ELR (cell line): Measurements from ENCODE around the gene USH2A.
A peak's percentile ranks its signal among the peaks of the same experiment; 100 is the strongest.

Source experiments
- DNase-seq: peaks from one replicate; pipeline ENCODE4 v3.0.0-alpha.2; 2015; ENCODE audit warnings: low read depth

The USH2A gene

GRCh38 chr1:215780139-215780538 lies 643.1 kb downstream of the USH2A start:
- DNase-seq, result no peak

GRCh38 chr1:215779729-215780128 lies 643.5 kb downstream of the USH2A start:
- DNase-seq, result no peak

DNA sequence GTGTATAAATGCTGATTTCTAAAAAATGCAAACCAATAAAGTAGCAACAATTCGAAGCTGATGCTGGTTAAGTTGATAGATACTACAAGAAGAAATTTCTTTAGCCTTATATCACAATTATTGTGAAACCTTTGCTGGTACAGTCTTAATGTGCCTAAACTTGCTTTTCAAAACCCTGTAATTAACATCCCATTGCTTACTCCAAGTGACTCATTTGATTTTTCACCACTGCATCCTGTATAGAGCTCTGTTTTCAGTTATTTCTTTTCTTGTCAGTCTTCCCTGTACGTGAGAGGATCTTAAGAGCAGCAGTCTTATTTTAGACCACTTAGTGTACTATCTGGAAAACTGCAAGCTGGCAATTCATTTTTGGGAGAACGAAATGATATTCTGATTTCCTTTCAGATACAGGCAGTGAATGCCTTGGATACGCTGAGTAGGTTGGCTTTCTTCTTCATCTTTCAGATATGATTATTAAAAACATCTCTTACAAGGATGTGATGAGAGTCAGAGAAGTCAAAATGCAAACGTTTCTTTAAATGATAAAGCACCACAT lies 645.8 kb downstream of the USH2A start:
- DNase-seq, result peak; percentile 40

- no peak for DNase-seq
Measured at GRCh38 chr1:215776336-215776735, 646.9 kb downstream of the USH2A start.

- DNase-seq, result no peak
Measured at GRCh38 chr1:215772151-215772550, 651.1 kb downstream of the USH2A start.

- no peak for DNase-seq
Measured at GRCh38 chr1:215768303-215768702, 654.9 kb downstream of the USH2A start.

- no peak for DNase-seq
Measured at GRCh38 chr1:215767761-215768160, 655.5 kb downstream of the USH2A start.

DNA sequence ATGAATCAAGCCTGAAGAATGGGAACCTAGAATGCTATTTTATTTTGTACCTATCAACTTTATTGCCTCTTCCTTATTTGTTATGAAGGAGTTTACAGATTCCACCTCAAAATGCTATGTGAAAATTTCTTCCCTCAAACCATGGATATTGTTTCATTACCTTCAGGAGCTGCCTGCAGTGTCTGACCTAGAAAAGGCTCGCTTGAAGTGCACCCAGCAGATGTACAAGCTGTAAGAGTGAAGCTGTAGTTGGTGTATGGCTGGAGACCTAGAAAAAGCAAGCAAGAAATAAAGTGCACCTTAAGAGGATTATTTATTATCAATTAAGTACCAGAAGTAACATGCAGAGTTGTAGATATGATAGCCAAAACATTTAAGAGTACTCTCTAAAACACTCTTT lies 656.7 kb downstream of the USH2A start:
- no peak for DNase-seq

DNA sequence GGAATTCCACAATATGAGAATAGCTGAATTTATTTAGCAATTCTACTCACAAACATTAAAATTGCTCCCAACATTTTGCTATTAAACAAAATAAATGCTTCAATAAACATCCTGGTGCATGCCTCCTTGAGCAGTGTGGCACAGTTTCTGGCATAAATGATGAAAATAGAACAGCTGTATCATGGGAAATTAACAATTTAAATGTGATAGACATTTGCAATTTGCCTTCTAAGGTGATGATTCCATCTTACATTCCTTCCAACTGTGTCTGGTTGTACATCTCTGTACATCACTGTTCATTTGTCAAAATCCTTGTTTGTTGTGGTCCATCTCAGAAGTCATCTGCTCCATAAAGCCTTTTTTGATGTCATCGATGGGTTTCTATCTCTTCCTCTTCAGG lies 657.4 kb downstream of the USH2A start:
- no peak for DNase-seq

GRCh38 chr1:215761446-215761845 lies 661.8 kb downstream of the USH2A start:
- peak; percentile 53 for DNase-seq

GRCh38 chr1:215754112-215754511 lies 669.1 kb downstream of the USH2A start:
- DNase-seq, result no peak

DNA sequence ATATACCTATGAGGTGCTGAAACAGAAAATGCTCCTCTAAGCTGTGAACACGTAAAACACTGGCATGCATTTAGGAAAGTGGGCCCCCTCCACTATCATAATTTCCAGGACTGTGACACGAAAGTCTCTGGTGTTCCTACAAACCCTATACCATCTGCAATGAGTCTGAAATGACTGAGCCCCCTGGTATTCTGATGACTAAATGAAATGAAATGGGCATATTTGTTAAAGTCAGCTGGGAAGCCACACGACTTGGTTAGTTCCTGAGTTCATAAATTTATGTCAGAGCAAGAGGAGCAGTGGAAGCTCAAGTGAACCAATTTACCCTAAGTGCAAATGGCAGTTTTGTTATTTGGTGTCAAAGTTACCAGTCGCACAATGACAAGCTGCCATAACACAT lies 673.8 kb downstream of the USH2A start:
- DNase-seq, result peak; percentile 93

DNA sequence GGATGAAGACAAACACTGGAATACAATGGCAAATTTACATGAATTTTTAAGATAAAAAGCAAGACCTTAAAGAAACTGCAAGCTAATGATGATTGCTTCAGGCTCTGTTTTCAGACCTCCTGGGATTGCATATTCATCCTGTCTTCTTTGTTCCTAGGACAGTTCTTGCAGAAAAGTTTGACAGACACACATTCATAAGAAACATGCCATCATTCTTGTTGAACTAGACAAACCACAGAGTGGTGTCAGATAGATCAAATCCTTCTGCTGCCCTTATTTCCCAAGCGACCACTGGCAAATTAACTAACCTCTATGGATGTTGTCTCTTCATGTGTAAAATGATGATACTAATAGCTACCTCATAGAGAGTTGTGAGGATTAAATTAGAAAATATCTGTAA lies 674.8 kb downstream of the USH2A start:
- no peak for DNase-seq

DNA sequence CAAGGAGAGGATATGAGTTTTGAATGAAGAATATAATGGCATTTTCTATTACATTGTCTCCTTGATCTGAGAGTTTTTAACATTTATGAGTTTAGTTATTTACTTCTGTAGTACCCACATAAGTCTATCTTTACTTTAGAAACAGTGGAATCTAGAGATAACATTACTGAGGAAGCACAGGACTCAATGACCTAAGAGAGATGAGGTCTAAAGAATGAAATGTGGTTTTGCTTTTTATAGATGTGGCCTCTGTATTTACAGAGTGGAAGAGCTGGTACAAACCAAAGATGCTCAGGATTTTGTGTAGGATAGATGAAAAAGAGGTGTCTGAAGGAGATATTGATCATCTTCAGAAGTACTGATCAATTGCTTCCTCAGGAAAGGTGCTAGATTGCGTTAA lies 678.8 kb downstream of the USH2A start:
- peak; percentile 8 for DNase-seq

- no peak for DNase-seq
Measured at GRCh38 chr1:215739025-215739424, 684.2 kb downstream of the USH2A start.

DNA sequence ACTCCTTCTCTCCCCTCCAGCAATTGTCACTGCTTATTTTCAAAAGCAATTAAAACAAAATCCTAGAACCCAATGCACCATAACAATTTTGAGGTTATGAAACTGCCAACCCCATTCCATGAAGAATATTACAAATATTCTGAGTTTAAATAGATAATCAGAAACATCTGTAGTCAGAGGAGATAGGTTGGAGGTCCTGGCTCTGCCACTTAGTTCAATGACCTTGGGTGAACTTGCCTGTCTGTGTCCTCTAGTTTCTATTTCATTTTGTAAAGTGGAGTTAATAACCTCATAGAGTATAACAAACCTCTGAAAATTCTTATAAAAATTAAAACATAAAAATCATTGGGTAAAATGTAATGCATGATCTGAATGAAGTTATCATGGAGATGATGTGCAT lies 691.5 kb downstream of the USH2A start:
- no peak for DNase-seq

DNA sequence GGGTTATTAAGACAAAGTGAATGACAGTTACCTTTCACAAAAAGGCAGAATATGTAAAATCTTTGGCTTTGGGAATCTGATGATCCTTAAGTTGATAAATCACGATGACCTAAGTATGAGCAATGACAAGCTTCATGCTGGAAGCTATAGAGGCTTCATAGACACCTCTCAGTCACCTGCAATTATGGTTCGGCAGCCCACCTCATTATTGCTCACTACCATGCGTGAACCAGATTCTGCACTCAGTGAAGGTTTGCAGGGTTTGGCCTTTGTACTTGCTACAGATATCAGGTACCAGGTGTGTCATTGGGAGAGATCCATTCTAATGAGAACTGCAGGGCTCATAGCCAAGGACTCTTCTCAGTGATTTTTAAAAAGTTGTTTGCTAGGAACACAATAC lies 692.6 kb downstream of the USH2A start:
- DNase-seq, result peak; percentile 15

- no peak for DNase-seq
Measured at GRCh38 chr1:215728169-215728568, 695.1 kb downstream of the USH2A start.

DNA sequence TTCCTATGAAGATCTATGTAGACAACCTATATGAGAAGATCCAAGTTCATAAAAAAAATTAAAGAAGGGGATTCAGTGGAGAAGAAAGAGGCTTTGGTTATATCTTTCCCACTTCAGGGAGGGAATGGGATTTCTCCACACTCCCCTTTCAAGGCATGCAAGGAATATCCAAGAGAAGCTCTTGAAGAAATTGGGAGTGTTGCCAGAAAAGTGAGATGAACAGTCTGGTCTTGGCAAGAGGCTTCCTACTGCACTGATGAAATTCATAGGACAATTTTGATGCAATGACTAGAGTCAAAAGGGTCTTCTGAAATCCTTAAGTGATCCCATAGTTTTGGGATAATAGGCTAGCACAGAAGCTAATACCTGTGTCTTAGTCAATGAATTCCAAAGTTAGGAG lies 703.1 kb downstream of the USH2A start:
- no peak for DNase-seq

- DNase-seq, result peak; percentile 78
Measured at GRCh38 chr1:215719552-215719951, 703.7 kb downstream of the USH2A start.

GRCh38 chr1:215718575-215719287 lies 704.5 kb downstream of the USH2A start:
- peak; percentile 26 for DNase-seq

DNA sequence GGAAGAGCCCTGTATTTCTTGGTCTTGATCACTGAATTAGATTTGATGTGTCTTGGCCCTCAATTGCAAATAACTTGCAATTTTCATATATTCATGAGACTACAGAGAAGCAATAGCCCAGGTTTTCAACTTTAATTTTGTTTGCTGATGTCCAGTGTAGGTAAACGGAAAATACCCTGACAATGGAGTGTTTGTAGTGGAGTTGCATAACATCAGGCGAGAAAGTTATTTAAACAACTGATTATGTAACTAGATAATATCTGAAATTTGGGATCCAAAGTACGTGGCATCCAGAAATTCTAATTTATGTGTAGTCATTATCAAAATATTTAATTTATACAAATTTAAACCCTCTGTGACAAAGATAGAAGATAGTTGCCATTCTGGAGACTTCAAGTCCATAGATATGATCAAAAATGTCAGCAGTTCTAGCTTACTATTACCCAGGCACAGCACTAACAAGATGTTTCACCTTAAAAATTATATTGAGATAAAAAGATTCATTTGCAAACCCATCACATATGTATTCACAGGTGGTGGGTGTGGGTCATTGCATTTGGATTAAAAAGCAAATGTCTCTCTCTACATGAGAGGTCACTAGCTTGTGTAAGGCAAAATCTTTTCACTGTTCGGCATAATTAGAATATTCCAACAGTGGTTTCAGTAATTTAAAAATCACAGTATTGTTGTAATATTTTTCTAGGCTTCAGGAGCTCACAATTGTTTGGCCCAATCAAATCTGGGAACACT lies 705.4 kb downstream of the USH2A start:
- DNase-seq, result no peak

- no peak for DNase-seq
Measured at GRCh38 chr1:215710899-215711225, 712.4 kb downstream of the USH2A start.
